HG03432 (cell line): ENCODE data around the gene ANGEL1.

ENCODE experiments used
- ATAC-seq: cut with Tn5 transposase; IDR thresholded peaks from one replicate; pipeline ENCODE4 v1.9.1; 2021; ENCODE audit warnings: mild to moderate bottlenecking, moderate library complexity; ENCODE audit not compliant: unreplicated experiment

ANGEL1 gene

DNA sequence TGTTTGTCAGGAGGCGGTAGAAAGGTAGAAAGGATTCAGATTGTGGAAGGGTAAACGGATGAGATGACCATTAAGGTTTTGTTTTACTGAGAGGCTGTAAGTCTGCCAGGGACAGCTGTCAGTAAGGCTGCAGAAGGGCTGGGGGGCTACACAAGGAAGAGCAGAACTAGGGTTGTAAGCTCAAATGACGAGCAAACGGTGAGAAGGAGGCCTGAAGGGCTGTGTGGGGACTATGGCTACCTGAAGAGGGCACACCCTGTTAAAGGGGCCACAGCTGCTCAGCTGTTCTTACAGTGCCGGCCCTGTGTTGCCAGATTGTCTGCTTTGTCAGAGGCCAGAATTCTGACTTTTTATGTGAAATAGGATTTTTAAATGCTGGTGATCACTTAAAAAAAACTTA is 32.3 kb downstream of the ANGEL1 start:
- ATAC-seq, result no peak

DNA sequence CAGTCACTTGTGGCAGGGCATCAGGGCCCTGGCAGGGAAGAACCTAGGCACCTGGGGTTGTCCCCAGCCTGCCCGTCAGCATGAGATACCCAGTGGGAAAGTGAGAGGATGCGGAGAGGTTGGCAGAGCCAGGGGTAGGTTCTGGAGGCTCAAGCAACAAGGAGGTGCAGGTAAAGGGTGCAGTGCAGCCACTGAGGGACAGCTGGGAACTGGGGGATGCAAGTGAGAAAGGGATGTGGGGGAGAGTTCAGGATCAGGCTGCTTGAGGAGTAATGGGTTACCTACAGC is 32.7 kb downstream of the ANGEL1 start:
- no peak for ATAC-seq

DNA sequence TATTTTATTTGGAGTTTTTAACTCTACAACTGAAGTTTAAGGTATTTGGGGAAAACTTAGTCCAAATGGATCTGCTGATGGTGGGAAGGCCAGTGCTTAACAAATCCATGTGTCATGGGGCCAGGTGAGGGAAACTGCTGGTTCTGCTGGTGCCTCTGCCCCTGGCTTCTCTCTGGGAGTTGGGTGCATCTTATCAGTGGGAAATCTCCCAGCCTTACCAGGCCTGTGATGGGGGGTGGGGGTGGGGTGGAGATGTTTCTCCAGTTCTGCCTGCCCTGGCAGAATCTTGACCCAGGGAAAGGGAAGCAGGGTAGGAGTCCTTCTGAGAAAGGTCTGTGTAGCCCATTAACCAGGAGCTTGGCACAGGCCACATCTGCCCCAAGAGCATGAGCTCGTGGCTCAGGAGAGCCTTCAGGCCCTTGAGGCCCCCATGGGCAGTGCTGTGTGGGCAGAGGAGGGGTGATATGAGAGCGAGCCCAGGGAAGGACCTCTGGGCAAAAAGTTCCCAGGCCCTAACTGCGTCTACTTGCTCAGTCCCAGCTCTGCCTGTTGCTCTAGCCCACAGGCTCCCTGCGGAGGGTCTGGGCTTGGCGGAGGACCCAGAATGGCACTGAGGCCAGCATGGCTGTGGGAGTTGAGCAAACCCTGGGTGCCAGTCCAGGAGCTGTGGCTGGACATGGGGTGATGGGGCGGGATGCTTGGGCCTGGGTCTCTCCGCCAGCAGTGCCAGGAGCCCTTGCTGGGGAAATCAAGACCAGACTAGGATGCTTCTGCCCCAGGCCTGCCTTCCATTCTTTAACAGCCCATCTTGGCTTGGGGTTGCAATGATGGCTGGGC is 33.2 kb downstream of the ANGEL1 start:
- no peak for ATAC-seq

- ATAC-seq, result no peak
Observed at GRCh38 chr14:76778546-76779215, 34.0 kb downstream of the ANGEL1 start.

DNA sequence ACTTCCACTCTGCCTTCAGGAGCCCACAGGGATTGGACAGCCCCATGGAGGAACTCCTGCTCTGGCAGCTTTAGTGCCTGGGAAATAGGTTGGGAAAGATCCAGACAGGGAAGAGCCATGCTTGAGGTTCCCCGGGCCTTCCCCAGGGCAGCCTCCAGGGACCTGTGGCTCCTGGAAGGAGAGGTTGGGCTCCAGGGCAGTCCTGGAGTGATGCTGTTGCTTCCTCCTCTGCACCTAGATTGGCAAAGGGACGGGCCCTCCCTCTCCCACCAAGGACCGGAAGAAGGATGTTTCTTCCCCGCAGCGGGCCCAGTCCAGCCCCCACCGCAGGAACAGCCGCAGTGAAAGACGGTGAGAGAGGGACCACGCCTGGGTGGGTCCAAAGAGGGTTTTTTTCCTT is 35.0 kb downstream of the ANGEL1 start:
- ATAC-seq, result no peak

- no peak for ATAC-seq
Observed at GRCh38 chr14:76776428-76777251, 36.0 kb downstream of the ANGEL1 start.

DNA sequence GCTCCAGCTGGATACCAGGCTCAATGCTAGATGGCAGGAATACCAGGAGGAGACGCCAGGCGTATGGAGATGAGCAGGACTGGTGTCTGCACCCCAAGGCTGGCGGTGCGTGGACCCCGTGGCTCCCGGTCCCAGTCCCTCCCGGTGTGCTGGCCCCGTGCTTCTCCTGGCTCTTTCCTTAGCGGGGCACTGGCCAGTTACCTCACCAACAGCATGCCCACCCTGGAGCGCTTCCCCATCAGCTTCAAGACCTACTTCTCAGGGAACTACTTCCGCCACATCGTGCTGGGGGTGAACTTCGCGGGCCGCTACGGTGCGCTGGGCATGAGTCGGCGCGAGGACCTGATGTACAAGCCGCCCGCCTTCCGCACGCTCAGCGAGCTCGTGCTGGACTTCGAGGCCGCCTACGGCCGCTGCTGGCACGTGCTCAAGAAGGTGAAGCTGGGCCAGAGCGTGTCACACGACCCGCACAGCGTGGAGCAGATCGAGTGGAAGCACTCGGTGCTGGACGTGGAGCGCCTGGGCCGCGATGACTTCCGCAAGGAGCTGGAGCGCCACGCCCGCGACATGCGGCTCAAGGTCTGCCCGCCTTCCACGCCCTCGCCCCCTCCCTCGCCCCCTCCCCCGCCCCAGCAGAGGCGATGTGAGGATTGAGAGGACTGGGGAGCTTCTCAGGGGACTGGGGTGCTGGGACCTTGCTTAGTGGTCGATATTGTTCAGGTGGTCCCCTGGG is 36.8 kb downstream of the ANGEL1 start:
- ATAC-seq, result no peak

- ATAC-seq, result no peak
Observed at GRCh38 chr14:76774821-76775694, 37.6 kb downstream of the ANGEL1 start.

DNA sequence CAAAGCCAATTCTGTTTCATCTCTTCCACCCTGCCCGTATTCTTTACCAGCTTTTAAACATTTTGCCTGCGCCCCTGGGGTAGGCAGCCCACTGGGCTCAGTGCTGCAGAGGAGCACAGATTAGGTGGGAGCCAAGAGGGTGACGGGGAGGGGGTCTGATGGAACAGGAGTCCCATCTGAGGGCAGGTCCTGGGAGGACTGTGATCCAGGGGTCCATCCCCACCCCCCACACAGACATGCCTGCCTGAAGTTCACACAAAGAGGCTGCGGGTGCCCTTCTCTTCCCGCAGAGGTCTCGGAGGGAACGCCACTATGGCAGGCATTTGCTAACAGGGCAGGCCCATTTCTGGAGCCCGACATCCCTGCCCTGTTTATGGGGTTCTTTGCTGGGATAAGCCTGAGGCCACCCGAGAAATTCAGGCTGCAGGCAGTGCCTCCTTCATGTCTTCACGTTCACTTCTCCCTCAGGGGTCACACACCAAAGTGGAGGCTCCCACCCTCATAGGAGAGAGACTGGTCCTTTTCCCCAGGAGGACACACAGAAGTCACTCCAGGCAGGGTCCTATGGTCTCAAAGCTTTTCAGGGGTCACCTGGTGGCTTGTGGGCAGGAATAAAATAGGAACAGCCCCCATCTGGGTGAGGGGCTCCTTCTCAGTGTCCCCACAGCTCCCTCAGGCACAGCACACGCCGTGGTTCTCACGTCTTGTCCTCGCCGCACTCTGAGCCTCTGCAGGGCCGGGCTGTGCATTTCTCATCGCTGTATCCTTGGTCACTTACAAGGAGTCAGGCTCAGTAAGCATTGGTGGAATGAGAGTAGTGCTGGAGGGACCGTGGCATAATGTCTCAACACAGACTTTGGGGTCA is 38.5 kb downstream of the ANGEL1 start:
- ATAC-seq, result no peak

GRCh38 chr14:76773188-76773885 is 39.3 kb downstream of the ANGEL1 start:
- ATAC-seq, result no peak

DNA sequence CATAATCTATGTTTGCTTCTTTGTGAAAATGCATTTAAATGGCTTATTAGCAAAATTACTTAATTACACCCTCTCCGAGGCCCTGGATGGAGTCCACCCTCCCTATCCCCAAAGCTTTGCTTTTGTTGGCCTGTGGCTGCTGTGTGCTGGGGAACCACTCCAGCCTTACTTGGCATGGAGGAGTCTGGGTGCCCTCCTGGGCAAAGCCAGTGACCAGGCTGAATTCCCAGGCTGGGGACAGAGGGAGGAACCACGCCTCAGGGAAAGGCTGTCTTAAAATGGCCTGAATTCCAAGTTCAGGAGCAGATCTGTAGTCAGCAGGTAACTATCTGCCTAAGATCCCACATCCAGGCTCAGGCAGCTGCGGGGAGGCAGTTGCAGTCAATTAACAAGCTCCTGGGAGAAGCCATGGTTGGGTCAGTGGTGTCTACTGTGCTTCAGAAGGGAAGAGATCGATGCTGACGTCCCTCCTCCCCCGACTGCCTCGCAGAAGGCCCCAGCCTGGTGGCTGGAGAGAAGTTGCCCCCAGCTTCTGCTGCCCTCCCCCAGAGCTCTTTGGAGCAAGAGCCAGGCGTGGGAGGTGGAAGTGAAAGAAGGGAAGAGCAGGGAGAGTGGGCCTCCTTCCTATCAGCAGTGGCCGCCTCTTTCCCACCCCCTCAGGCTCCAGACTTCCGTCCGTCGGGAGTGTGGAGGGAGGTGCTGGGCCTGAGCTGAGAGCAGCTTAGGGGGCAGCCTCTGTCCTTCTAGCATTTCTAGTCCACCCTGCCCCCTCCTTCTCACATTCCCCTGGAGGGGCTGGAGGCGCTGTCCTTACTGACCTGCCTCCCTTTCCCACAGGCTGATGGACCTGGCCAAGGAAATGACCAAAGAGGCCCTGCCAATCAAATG is 40.1 kb downstream of the ANGEL1 start:
- ATAC-seq, result no peak

- no peak for ATAC-seq
Observed at GRCh38 chr14:76771437-76771980, 41.2 kb downstream of the ANGEL1 start.

DNA sequence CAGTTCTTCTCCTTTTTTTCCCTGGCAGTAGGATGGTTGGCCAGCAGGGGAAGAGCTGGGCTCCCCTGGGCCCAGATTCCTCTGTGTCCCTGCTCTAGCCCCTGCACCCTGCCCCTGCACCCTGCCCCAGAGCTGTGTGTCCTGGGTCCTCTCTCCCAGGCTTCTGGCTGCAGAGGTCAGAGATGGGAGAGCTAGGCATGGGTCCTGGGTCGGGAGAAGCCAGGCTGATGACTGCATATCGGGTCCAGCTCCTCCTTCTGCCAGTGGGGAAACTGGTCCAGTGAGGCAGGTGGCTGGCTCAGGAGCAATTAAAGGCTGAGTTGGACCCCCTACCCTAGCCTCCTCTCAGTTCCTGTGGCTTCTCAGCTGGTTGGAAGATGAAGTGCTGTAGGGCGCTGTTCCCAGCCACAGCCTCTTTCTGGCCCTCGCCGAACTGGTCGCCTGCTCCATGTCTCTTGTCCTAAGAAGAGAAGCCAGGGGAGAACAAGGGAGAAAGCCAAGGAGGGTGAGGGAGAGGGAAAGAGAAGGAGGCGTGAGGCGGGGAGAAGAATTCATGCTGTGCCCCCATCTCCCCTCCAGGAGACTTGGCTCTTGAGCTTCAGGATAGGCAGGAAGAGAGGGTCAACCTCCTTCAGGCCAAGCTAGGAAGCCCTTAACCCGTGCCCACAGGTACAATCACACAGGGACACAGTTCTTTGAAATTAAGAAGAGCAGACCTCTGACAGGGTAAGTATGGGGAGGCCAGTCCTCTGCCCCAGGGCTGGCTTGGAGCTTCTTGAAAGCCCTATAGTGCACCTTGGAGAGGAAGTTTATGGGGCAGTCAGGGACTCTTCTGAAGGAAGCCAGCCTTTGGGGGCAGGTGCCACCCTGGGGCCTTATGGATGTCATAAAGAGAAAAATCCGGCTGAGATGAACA is 41.9 kb downstream of the ANGEL1 start:
- no peak for ATAC-seq

DNA sequence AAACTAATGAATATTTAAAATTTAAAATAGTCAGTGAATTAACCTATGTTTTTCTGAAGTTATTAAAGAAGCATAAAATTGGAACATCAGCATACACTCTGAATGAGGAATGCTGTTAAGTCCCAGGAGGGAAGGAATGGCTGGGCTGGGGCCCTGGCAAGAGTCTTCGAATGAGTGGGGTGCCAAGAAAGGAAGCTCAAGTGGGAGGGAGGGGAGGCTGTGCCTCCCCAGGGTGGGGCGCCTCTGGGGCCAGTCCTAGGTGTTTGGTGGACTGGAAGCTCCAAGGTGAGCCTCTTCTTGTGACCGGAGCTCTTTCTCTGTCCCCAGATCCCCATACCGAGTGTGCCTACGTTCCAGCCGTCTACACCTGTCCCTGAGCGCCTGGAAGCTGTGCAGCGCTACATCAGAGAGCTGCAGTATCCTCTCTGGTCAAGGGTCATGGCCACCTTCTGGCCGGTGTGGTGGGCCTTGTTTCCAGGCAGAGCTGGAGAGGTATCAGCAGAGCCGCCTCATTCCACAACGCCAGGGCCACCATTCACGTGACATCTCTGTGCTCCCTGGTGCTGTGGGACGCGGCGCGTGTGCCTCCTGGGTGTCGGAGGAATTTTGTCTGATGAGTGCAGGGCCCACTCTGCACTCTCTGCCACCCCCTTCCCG is 42.9 kb downstream of the ANGEL1 start:
- no peak for ATAC-seq

DNA sequence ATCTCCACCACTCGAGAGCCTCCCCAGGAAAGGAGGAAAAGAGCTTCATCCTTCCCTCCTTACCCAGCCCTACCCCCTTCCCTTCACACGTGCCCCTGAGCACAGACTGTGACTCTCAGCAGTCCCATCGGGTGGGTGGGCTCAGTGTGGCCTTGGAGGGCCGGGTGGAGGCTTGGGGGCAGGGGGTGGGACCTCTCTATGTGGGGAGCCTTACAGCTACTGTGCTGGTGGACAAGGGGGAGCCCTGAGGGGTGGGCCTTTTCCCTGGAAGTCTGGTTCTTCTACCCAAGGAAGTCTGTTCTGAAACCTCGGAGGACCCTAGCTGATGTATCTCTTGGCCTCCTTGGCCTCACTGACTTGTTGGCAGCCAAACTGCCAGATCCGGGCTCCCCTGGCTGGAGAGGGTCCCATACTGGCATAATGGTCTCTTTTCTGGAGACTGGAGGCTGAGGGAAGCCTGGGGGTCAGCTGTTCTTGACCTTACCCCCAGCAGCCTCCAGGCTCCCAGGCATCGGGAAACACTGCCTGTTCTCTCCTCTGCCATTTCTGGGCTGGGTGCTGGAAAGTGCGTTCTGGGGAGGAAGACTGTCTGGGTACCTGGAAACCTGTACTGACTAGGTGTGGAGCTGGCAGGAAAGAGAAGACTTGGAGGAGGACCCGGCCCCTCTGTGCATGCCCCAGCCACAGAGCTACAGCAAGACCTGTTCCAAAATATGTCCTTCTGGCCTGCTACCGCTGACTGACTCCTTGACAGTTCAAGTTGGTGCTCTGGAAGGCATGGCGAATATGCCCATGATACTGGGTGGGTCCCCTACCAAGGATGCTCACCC is 43.8 kb downstream of the ANGEL1 start:
- no peak for ATAC-seq
